ENCODE results near the gene CACHD1. TPM values are rescaled to one million over a fixed set of nuclear protein-coding genes. Genes with fewer than 3 reads are reported as not detected.

Gene CACHD1
- total and polyA plus RNA-seq, 12 donors, result 0.87 to 4.2 (median 2.4) TPM

GRCh38 chr1:64482720-64483119 lies 12.8 kb downstream of the CACHD1 start:
- no peak for ATAC-seq
- H3K4me1 ChIP-seq, result peaks cover 0 to 46% (median 15%) of the 10 kb centered on the region in 9 donors
- no peaks in the 10 kb centered on the region for H3K9me3 ChIP-seq
- H3K27ac ChIP-seq, result no peak overlapping the region
- no peaks in the 10 kb centered on the region for H3K27me3 ChIP-seq
- 97 to 98% methylated on average over 1 of the region's 1 CpG for WGBS, 2 donors
- no peak for DNase-seq
- intact Hi-C loops (cut with DNase I), result loop anchor here in 4 of 10 donors (10.0 kb wide), 1 partner anchor 218 kb away; no protein-coding TSS in a partner anchor
- no peaks in the 10 kb centered on the region for H3K36me3 ChIP-seq
- TF ChIP-seq CTCF (IDR thresholded peaks at IDR 0.05), result no peak
- H3K4me3 ChIP-seq, result no peak overlapping the region

- intact Hi-C loops (cut with DNase I), result loop anchor here in 4 of 10 donors (10.0 kb wide), 1 partner anchor 219 kb away; no protein-coding TSS in a partner anchor
- WGBS, 2 donors, result 95 to 97% methylated on average over 7 of the region's 7 CpGs
- Histone ChIP-seq H3K36me3 (no peaks in the 10 kb centered on the region), H3K4me1 (peaks cover 0 to 36% (median 15%) of the 10 kb centered on the region in 9 donors), H3K4me3 (no peak overlapping the region), H3K9me3 (no peaks in the 10 kb centered on the region), H3K27ac (no peak overlapping the region), H3K27me3 (no peaks in the 10 kb centered on the region)
- no peak for TF ChIP-seq CTCF (IDR thresholded peaks at IDR 0.05)
- no peak for ATAC-seq
- DNase-seq, result no peak
Measured at GRCh38 chr1:64483731-64484414, 13.9 kb downstream of the CACHD1 start.

DNA sequence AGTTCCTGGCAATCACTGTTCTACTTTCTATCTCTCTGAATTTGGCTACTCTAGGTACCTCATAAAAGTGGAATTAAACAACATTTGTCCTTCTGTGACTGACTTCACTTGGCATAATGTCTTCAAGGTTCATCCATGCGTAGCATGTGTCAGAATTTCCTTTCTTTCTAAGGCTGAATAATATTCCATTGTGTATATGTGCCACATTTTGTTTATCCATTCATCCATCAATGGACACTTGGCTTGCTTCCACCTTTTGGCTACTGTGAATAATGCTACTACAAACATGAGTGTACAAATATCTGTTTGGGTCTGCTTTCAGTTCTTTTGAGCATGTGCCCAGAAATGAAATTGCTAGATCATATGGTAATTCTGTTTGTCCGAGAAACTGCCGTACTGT lies 14.7 kb downstream of the CACHD1 start:
- Histone ChIP-seq H3K27me3 (no peaks in the 10 kb centered on the region), H3K9me3 (no peaks in the 10 kb centered on the region), H3K4me3 (no peak overlapping the region), H3K36me3 (no peaks in the 10 kb centered on the region), H3K27ac (no peak overlapping the region), H3K4me1 (peaks cover 0 to 32% (median 15%) of the 10 kb centered on the region in 9 donors)
- DNase-seq, result no peak
- intact Hi-C loops (cut with DNase I), result loop anchor here in 4 of 10 donors (10.0 kb wide), 1 partner anchor 220 kb away; no protein-coding TSS in a partner anchor
- 74% methylated on average over 3 of the region's 3 CpGs for WGBS, 2 donors
- TF ChIP-seq CTCF (IDR thresholded peaks at IDR 0.05), result no peak
- no peak for ATAC-seq

- Histone ChIP-seq H3K36me3 (no peaks in the 10 kb centered on the region), H3K4me1 (peaks cover 0 to 28% (median 10%) of the 10 kb centered on the region in 9 donors), H3K27me3 (no peaks in the 10 kb centered on the region), H3K27ac (no peak overlapping the region), H3K4me3 (no peak overlapping the region), H3K9me3 (no peaks in the 10 kb centered on the region)
- intact Hi-C loops (cut with DNase I), result loop anchor here in 4 of 10 donors (10.0 kb wide), 1 partner anchor 221 kb away; no protein-coding TSS in a partner anchor
- TF ChIP-seq CTCF (IDR thresholded peaks at IDR 0.05), result no peak
- DNase-seq (no peak), ATAC-seq (no peak)
- WGBS, 2 donors, result 75 to 88% methylated on average over 7 of the region's 7 CpGs
Measured at GRCh38 chr1:64486193-64486592, 16.3 kb downstream of the CACHD1 start.
